ENCODE data around the gene DENND5A.
"Not testable (repeated sequence)": the region's sequence is repeated elsewhere in the genome, so short reads cannot be mapped to it uniquely, and the experiment has no call there.

DENND5A gene

GRCh38 chr11:9137293-9138132 lies 127.6 kb downstream of the DENND5A start:
- peak; percentile 55 for DNase-seq

- no peak for DNase-seq
These were observed 128.4 kb downstream of the DENND5A start for GRCh38 chr11:9136741-9137140.

- no peak for DNase-seq
These were observed 131.2 kb downstream of the DENND5A start for GRCh38 chr11:9133956-9134355.

GRCh38 chr11:9132203-9132878 lies 132.8 kb downstream of the DENND5A start:
- DNase-seq, result no peak

- no peak for DNase-seq
These were observed 134.9 kb downstream of the DENND5A start for GRCh38 chr11:9130297-9130696.

- DNase-seq, result no peak
These were observed 138.5 kb downstream of the DENND5A start for GRCh38 chr11:9126636-9127035.

GRCh38 chr11:9125185-9125886 lies 139.8 kb downstream of the DENND5A start:
- no peak for DNase-seq

- no peak for DNase-seq
These were observed 141.4 kb downstream of the DENND5A start for GRCh38 chr11:9123595-9124304.

- DNase-seq, result no peak
These were observed 143.7 kb downstream of the DENND5A start for GRCh38 chr11:9121469-9121796.

GRCh38 chr11:9120664-9121468 lies 144.3 kb downstream of the DENND5A start:
- no peak for DNase-seq

GRCh38 chr11:9118277-9118676 lies 146.9 kb downstream of the DENND5A start:
- DNase-seq, result no peak

- no peak for DNase-seq
These were observed 153.1 kb downstream of the DENND5A start for GRCh38 chr11:9112075-9112474.

- no peak for DNase-seq
These were observed 155.1 kb downstream of the DENND5A start for GRCh38 chr11:9109858-9110731.

- no peak for DNase-seq
These were observed 160.6 kb downstream of the DENND5A start for GRCh38 chr11:9104580-9104979.

- no peak for DNase-seq
These were observed 161.4 kb downstream of the DENND5A start for GRCh38 chr11:9103542-9104276.

- no peak for DNase-seq
These were observed 165.5 kb downstream of the DENND5A start for GRCh38 chr11:9099617-9100016.

GRCh38 chr11:9098455-9098854 lies 166.7 kb downstream of the DENND5A start:
- DNase-seq, result not testable (repeated sequence)

- not testable (repeated sequence) for DNase-seq
These were observed 167.8 kb downstream of the DENND5A start for GRCh38 chr11:9097186-9097943.

- DNase-seq, result no peak
These were observed 168.7 kb downstream of the DENND5A start for GRCh38 chr11:9096427-9096826.

- DNase-seq, result no peak
These were observed 169.7 kb downstream of the DENND5A start for GRCh38 chr11:9095421-9095820.

Measured in NCI-H510A (cell line).